CD4-positive, alpha-beta memory T cell (primary cell): ENCODE results near the gene ADAM15. TPM values are rescaled to one million over a fixed set of nuclear protein-coding genes. Genes with fewer than 3 reads are reported as not detected.
A peak's percentile ranks its signal among the peaks of the same experiment; 100 is the strongest.

Experiments
- CTCF ChIA-PET: fragments of 350-600 bp; sonication (Branson Sonifier 250); formaldehyde crosslinking; loops from one replicate; lab custom pipeline; 2021; ENCODE audit warnings: inconsistent platforms; ENCODE audit not compliant: partially characterized antibody; lab: Charles Lee
- POLR2A ChIA-PET: fragments of 350-600 bp; sonication (Branson Sonifier 250); formaldehyde crosslinking; loops from one replicate; lab custom pipeline; 2021; ENCODE audit not compliant: partially characterized antibody; lab: Charles Lee
- DNase-seq, 5 donors: peaks; one replicate each; pipeline versions ENCODE4 v3.0.0 to v3.0.0-alpha.2; 2020 to 2022; ENCODE audit warnings: mixed read lengths in 1 of 5
- H3K27ac ChIP-seq: one replicate; pipeline ENCODE4 v1.7.0; 2013; ENCODE audit warnings: low read depth, low read length
- H3K27me3 ChIP-seq: 2 replicates; pipeline ENCODE4 v1.7.0; 2013; ENCODE audit warnings: mild to moderate bottlenecking, low read length, moderate library complexity; ENCODE audit not compliant: insufficient read depth
- H3K36me3 ChIP-seq: 2 replicates; pipeline ENCODE4 v1.7.0; 2013; ENCODE audit warnings: mild to moderate bottlenecking, low read length, moderate library complexity; ENCODE audit not compliant: insufficient read depth
- H3K4me1 ChIP-seq: 2 replicates; pipeline ENCODE4 v1.7.0; 2013; ENCODE audit warnings: mild to moderate bottlenecking, low read length, moderate library complexity; ENCODE audit not compliant: insufficient read depth
- H3K4me3 ChIP-seq, 2 donors: one replicate each; pipeline ENCODE4 v1.7.0; 2013; ENCODE audit warnings: low read length in 2 of 2, mild to moderate bottlenecking in 1 of 2
- H3K9me3 ChIP-seq, 2 donors: one replicate each; pipeline ENCODE4 v1.7.0; 2013; ENCODE audit warnings: low read length in 2 of 2, control low read depth in 1 of 2; ENCODE audit not compliant: control insufficient read depth in 1 of 2
- H3K27ac Mint-ChIP-seq, 7 donors: one replicate each; pipeline ENCODE4 v1.8.0; 2020 to 2021; ENCODE audit warnings: mixed read lengths in 7 of 7, mild to moderate bottlenecking in 6 of 7, inconsistent platforms in 3 of 7, moderate library complexity in 3 of 7
- H3K27me3 Mint-ChIP-seq, 2 donors: one replicate each; pipeline ENCODE4 v1.8.0; 2020 to 2021; ENCODE audit warnings: mixed read lengths in 2 of 2
- H3K36me3 Mint-ChIP-seq, 2 donors: one replicate each; pipeline ENCODE4 v1.8.0; 2020 to 2021; ENCODE audit warnings: mixed read lengths in 2 of 2, inconsistent platforms in 1 of 2, mild to moderate bottlenecking in 1 of 2
- H3K4me1 Mint-ChIP-seq, 4 donors: one replicate each; pipeline ENCODE4 v1.8.0; 2020 to 2021; ENCODE audit warnings: mixed read lengths in 4 of 4, mild to moderate bottlenecking in 1 of 4
- H3K4me3 Mint-ChIP-seq, 8 donors: one replicate each; pipeline ENCODE4 v1.8.0; 2020 to 2021; ENCODE audit warnings: mixed read lengths in 8 of 8, mild to moderate bottlenecking in 7 of 8, moderate library complexity in 6 of 8, inconsistent platforms in 3 of 8
- H3K9me3 Mint-ChIP-seq, 8 donors: one replicate each; pipeline ENCODE4 v1.8.0; 2020 to 2021; ENCODE audit warnings: mixed read lengths in 8 of 8, mild to moderate bottlenecking in 5 of 8, inconsistent platforms in 3 of 8, moderate library complexity in 1 of 8
- intact Hi-C: fragments of 100-400 bp; cut with micrococcal nuclease; formaldehyde crosslinking; loops from one replicate; pipeline ENCODE4 v1.15.1; 2023
- polyA plus RNA-seq, 2 donors: library from polyadenylated mRNA; unstranded; fragments of 300-500 nt; fragmentation: Illumina TruSeq; gene quantifications; one replicate each; pipeline ENCODE4 v1.2.3, GENCODE V29; 2021
- total RNA-seq, 2 experiments: library from RNA; stranded (reverse); gene quantifications; one replicate each; pipeline ENCODE4 v1.2.3, GENCODE V29; 2021

Gene ADAM15
- total and polyA plus RNA-seq, 4 experiments from 2014 or later, result 14.8 to 39.8 (median 25.9) TPM

DNA sequence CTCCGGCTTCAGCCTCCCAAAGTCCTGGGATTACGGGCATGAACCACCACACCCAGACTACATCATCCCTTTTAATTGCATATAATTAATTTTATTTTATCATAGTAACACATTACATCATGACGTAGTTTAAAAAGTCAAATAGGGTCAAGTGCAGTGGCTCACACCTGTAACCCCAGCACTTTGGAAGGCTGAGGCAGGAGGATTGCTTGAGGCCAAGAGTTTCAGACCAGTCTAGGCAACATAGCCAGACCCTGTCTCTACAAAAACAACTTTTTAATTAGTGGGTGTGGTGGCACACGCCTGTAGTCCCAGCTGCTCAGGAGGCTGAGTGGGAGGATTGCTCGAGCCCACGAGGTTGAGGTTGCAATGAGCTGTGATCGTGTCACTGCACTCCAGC, 48.2 kb downstream of the ADAM15 start:
- intact Hi-C loops, result no loop called here
- Mint-ChIP-seq H3K27ac (no peak overlapping the region), H3K9me3 (no peaks in the 10 kb centered on the region), H3K4me3 (no peak overlapping the region), H3K27me3 (peaks cover 2 to 3% of the 10 kb centered on the region in 2 donors), H3K4me1 (no peaks in the 10 kb centered on the region), H3K36me3 (no peaks in the 10 kb centered on the region)
- H3K27ac ChIP-seq, result no peak overlapping the region
- no peaks in the 10 kb centered on the region for H3K4me1 ChIP-seq
- no peaks in the 10 kb centered on the region for H3K36me3 ChIP-seq
- no peaks in the 10 kb centered on the region for H3K9me3 ChIP-seq
- ChIA-PET POLR2A (no interaction called here), CTCF (interaction anchor here (1.8 to 4.0 kb wide), 3 partner anchors 8 to 68 kb away, joined by 5 to 23 read pairs (median 10); no protein-coding TSS in a partner anchor)
- DNase-seq, result no peak
- no peaks in the 10 kb centered on the region for H3K27me3 ChIP-seq
- no peak overlapping the region for H3K4me3 ChIP-seq

DNA sequence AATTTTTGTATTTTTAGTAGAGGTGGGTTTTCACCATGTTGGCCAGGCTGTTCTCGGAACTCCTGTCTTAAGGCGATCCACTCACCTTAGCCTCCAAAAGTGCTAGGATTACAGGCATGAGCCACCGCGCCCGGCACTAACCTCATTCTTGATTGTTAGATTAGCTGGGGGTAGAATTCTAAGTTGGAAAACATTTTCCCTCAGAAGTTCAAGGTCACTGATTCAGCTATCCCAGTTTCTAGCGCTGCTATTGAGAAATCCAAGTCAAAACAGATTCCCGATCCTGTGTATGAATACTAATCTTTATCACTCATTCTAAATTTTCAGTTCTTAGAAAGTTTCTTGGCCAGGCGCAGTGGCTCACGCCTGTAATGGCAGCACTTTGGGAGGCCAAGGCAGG, 52.2 kb downstream of the ADAM15 start:
- no peak for DNase-seq
- H3K4me1 ChIP-seq, result no peaks in the 10 kb centered on the region
- H3K9me3 ChIP-seq, result no peaks in the 10 kb centered on the region
- intact Hi-C loops, result no loop called here
- Mint-ChIP-seq H3K27ac (no peak overlapping the region), H3K4me3 (no peak overlapping the region), H3K27me3 (no peaks in the 10 kb centered on the region), H3K36me3 (no peaks in the 10 kb centered on the region), H3K9me3 (no peaks in the 10 kb centered on the region), H3K4me1 (no peaks in the 10 kb centered on the region)
- H3K27me3 ChIP-seq, result no peaks in the 10 kb centered on the region
- H3K4me3 ChIP-seq, result no peak overlapping the region
- ChIA-PET POLR2A (no interaction called here), CTCF (interaction anchor here (0.7 to 3.6 kb wide), 3 partner anchors 12 to 56 kb away, joined by 3 to 12 read pairs (median 4); no protein-coding TSS in a partner anchor)
- H3K36me3 ChIP-seq, result no peaks in the 10 kb centered on the region
- no peak overlapping the region for H3K27ac ChIP-seq

DNA sequence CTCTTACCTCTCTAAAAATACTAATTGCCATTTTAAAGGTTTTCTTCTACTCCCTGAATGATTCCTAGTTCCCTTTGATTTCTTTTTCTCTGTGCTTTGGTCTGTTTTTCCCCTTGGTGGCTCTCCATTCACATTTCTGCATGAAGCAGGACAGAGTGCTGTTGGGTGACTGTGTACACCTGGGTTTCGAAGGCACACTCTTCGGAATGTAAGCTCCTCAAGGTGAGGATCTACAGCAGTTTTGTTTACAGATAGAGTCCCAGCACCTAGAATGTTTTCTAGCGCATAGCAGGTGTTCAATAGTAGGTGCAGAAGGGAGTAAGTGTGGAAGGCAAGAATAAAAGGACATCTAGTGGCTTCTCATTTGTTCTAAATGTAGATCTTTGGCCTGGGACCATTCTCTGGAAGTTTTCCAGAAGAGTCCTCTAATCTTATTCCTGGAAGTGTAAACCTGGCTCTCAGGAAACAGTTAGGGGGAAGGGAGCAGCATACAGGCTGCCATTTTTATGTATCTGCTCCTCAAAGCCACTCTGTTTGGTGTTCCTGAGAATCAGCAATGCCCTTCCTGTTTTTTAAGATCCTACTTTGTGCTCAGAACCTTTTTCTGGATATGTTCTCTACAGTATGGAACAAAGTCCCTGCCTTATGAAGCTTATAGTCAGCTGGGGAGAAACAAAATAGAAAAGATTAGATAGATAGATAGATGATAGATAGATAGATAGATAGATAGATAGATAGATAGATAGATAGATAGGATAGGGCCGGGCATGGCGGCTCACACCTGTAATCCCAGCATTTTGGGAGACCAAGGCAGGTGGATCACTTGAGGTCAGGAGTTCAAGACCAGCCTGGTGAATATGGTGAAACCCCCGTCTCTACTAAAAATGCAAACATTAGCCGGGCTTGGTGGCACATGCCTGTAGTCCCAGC, 53.8 kb downstream of the ADAM15 start:
- no peak overlapping the region for H3K4me3 Mint-ChIP-seq
- intact Hi-C loops, result no loop called here
- Histone ChIP-seq H3K9me3 (no peaks in the 10 kb centered on the region), H3K27ac (no peak overlapping the region), H3K27me3 (no peaks in the 10 kb centered on the region), H3K36me3 (no peaks in the 10 kb centered on the region), H3K4me3 (no peak overlapping the region), H3K4me1 (no peaks in the 10 kb centered on the region)
- CTCF ChIA-PET, result interaction anchor here (3.6 kb wide), 1 partner anchor 13 kb away, joined by 12 read pairs; no protein-coding TSS in a partner anchor
- no peaks in the 10 kb centered on the region for H3K4me1 Mint-ChIP-seq
- POLR2A ChIA-PET, result no interaction called here
- no peak overlapping the region for H3K27ac Mint-ChIP-seq
- no peaks in the 10 kb centered on the region for H3K27me3 Mint-ChIP-seq
- no peak for DNase-seq
- H3K36me3 Mint-ChIP-seq, result no peaks in the 10 kb centered on the region
- no peaks in the 10 kb centered on the region for H3K9me3 Mint-ChIP-seq

DNA sequence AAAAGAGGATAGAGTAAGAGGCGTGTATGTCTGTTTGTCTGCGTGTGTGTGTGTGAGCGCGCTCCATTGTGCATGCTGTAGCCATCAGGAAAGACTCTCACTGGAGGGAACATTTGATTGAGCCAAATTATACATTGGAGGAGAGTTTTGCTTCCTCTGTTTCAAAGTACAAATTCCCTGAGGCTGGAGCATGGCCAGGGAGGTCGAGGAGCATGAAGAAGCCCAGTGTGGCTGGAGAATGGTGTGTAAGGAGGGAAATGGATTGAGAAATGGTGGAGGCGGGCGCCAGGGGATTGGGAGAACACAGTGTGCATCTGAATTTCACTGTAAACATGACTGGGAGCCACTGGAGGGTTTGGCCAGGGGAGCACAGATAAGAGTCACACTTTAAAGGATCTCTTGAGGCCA, 54.5 kb downstream of the ADAM15 start:
- Mint-ChIP-seq H3K36me3 (no peaks in the 10 kb centered on the region), H3K4me3 (no peak overlapping the region), H3K4me1 (no peaks in the 10 kb centered on the region), H3K9me3 (no peaks in the 10 kb centered on the region), H3K27me3 (peaks cover 0 to 5% of the 10 kb centered on the region in 2 donors), H3K27ac (no peak overlapping the region)
- no peak for DNase-seq
- no peak overlapping the region for H3K27ac ChIP-seq
- no peaks in the 10 kb centered on the region for H3K27me3 ChIP-seq
- H3K36me3 ChIP-seq, result no peaks in the 10 kb centered on the region
- no peak overlapping the region for H3K4me3 ChIP-seq
- intact Hi-C loops, result no loop called here
- H3K9me3 ChIP-seq, result no peaks in the 10 kb centered on the region
- CTCF ChIA-PET, result interaction anchor here (3.6 kb wide), 1 partner anchor 14 kb away, joined by 12 read pairs; no protein-coding TSS in a partner anchor
- POLR2A ChIA-PET, result no interaction called here
- no peaks in the 10 kb centered on the region for H3K4me1 ChIP-seq

DNA sequence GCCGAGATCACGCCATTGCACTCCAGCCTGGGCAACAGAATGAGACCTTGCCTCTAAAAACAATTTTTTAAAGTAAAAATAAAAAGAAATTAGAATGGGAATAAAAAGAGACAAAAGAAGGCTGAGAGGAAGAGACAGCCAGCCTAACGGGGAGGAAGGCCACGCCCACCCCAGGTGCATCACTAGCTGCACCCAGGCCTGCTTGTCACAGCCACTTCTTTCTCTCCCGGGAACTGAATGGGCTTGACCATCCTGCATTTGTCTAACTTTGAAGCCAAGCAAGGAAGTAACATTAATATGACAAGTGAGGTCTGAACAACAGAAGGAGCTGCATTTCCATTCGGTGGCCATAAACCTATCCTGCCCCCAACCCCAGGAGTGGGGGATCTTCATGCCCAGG, 55.7 kb downstream of the ADAM15 start:
- intact Hi-C loops, result no loop called here
- no peak overlapping the region for H3K27ac Mint-ChIP-seq
- ChIA-PET POLR2A (no interaction called here), CTCF (interaction anchor here (3.6 kb wide), 1 partner anchor 15 kb away, joined by 12 read pairs; no protein-coding TSS in a partner anchor)
- H3K9me3 Mint-ChIP-seq, result no peaks in the 10 kb centered on the region
- Histone ChIP-seq H3K4me1 (no peaks in the 10 kb centered on the region), H3K27ac (no peak overlapping the region), H3K4me3 (no peak overlapping the region), H3K36me3 (no peaks in the 10 kb centered on the region), H3K9me3 (no peaks in the 10 kb centered on the region), H3K27me3 (no peaks in the 10 kb centered on the region)
- no peak for DNase-seq
- H3K4me1 Mint-ChIP-seq, result no peaks in the 10 kb centered on the region
- peaks cover 1 to 8% of the 10 kb centered on the region in 2 donors for H3K27me3 Mint-ChIP-seq
- H3K36me3 Mint-ChIP-seq, result no peaks in the 10 kb centered on the region
- H3K4me3 Mint-ChIP-seq, result no peak overlapping the region

DNA sequence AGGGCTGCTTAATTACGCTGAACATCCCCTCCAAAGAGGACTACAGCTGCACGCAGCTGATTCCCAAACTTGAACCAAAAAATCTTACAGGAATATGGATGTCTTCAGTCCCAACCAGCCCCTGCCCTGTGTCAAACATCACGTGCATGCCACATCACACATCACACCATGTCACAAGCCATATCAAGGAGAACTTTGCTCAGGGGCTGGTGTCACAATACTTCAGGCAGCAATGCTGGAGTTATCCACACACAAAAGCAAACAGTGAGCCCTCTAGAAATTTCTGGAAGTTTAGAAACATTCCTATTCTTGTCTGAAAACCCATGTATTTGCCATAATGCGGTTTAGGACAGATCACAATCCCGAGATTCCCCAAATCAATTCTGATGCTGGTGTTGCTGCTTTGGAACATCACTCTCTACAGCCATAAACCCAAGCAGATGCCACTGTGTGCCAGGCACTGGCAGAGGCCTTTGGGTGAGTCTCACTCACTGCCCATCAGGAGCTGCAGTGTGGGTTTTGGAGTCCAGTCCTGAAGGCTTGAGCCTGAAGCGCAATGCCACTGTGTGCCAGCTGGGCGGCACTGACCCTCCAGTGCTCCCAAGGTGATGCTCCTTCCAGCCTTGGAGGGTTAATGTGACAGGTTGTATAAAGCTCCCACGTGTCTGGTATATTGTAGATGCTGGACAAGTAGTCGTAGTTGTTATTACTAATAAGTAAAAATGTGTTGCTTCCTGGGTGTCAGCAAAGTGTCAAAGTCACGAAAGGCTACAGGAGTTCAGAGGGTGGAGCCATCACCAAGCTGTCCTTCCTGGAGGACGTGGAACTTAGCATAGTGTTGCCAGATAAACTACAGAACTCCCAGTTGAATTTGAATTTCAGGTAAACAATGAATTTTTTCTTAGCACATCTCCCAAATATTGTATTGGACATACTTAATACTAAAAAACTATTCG, 56.5 kb downstream of the ADAM15 start:
- Mint-ChIP-seq H3K27me3 (peaks cover 1 to 8% of the 10 kb centered on the region in 2 donors), H3K4me1 (no peaks in the 10 kb centered on the region), H3K36me3 (no peaks in the 10 kb centered on the region), H3K27ac (no peak overlapping the region), H3K4me3 (no peak overlapping the region), H3K9me3 (no peaks in the 10 kb centered on the region)
- intact Hi-C loops, result no loop called here
- Histone ChIP-seq H3K27ac (no peak overlapping the region), H3K4me3 (no peak overlapping the region), H3K36me3 (no peaks in the 10 kb centered on the region), H3K27me3 (no peaks in the 10 kb centered on the region), H3K4me1 (no peaks in the 10 kb centered on the region), H3K9me3 (no peaks in the 10 kb centered on the region)
- ChIA-PET POLR2A (no interaction called here), CTCF (no interaction called here)
- no peak for DNase-seq

DNA sequence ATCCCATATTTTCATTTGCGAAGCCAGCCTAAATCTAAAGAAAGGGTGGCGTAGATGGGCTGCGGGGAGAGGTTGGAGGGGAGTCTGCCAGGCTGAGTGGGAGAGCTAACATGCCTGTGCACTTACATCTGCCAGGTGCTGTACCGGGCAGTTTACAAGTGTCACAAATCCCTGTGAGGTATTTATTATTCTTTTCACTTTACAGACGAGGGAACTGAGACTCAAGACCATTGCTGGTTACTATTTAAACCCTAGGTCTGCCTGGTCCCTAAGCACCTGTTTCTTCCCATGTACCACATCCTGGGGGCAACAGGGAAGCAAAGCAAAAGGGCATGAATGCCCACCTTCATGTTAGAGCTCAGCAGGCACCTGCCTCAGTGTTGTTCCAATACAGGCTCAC, 57.2 kb downstream of the ADAM15 start:
- DNase-seq, result no peak
- ChIA-PET POLR2A (no interaction called here), CTCF (no interaction called here)
- Mint-ChIP-seq H3K27ac (peak overlapping the region in 1 of 7 donors; percentile 18), H3K4me3 (no peak overlapping the region), H3K9me3 (no peaks in the 10 kb centered on the region), H3K4me1 (no peaks in the 10 kb centered on the region), H3K36me3 (no peaks in the 10 kb centered on the region), H3K27me3 (peaks cover 1 to 8% of the 10 kb centered on the region in 2 donors)
- Histone ChIP-seq H3K9me3 (no peaks in the 10 kb centered on the region), H3K36me3 (no peaks in the 10 kb centered on the region), H3K27ac (no peak overlapping the region), H3K4me1 (no peaks in the 10 kb centered on the region), H3K4me3 (no peak overlapping the region), H3K27me3 (no peaks in the 10 kb centered on the region)
- intact Hi-C loops, result no loop called here
